Neural progenitor cell (in vitro differentiated cells): ENCODE results near the gene RORB.

ENCODE experiments used
- EZH2 ChIP-seq: fragments of 200-600 bp; sonication (generic); IDR thresholded peaks from 2 replicates; pipeline ENCODE4 v1.6.1; 2017; ENCODE audit warnings: antibody characterized with exemption, mild to moderate bottlenecking, moderate library complexity
- TF ChIP-seq, protein P1 (sequence below): fragments of 200-600 bp; sonication (generic); IDR thresholded peaks from 2 replicates; pipeline ENCODE4 v1.5.1; 2017; ENCODE audit warnings: antibody characterized with exemption, mild to moderate bottlenecking

DNA sequence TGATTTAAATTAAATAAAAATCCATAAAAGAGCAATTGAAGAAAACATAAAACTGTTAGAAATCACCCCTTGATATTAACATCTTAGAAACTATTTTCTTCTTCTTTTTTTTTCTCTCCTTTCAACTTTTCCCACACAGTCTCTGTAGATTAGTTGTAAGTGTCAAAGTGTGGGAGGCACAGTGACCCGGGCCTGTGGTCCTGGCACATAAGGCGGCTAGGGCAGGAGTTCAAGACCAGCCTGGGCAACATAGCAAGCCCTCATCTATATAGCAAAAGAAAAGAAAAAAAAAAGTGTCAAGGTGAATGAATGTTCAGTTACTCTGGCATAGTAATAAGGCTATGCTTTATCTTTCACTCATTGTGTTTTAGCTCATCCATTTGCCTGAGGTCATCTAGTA, 14.2 kb downstream of the RORB start:
- TF ChIP-seq, protein P1, sequence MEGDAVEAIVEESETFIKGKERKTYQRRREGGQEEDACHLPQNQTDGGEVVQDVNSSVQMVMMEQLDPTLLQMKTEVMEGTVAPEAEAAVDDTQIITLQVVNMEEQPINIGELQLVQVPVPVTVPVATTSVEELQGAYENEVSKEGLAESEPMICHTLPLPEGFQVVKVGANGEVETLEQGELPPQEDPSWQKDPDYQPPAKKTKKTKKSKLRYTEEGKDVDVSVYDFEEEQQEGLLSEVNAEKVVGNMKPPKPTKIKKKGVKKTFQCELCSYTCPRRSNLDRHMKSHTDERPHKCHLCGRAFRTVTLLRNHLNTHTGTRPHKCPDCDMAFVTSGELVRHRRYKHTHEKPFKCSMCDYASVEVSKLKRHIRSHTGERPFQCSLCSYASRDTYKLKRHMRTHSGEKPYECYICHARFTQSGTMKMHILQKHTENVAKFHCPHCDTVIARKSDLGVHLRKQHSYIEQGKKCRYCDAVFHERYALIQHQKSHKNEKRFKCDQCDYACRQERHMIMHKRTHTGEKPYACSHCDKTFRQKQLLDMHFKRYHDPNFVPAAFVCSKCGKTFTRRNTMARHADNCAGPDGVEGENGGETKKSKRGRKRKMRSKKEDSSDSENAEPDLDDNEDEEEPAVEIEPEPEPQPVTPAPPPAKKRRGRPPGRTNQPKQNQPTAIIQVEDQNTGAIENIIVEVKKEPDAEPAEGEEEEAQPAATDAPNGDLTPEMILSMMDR = no peak
- TF ChIP-seq EZH2 = no peak
